HFF-Myc (cell line): ENCODE data around the gene RGS6.

Experiments
- DNase-seq: peaks from one replicate; pipeline ENCODE4 v3.0.0-alpha.2; 2011; ENCODE audit warnings: low read depth; ENCODE audit errors: extremely low read depth
- H3K4me3 ChIP-seq: replicated peaks from 2 replicates; pipeline ENCODE4 v1.5.1; 2011; ENCODE audit warnings: low read depth, mild to moderate bottlenecking, control low read depth, low read length
- CTCF ChIP-seq: IDR thresholded peaks from 2 replicates; pipeline ENCODE4 v1.5.1; 2012; ENCODE audit warnings: mild to moderate bottlenecking, low read depth, low read length, control low read depth; ENCODE audit errors: missing control alignments

Gene RGS6

GRCh38 chr14:72539661-72540315, 607.6 kb downstream of the RGS6 start:
- no peak for DNase-seq
- no peak for TF ChIP-seq CTCF
- no peak overlapping the region for H3K4me3 ChIP-seq

GRCh38 chr14:72540836-72541235, 608.6 kb downstream of the RGS6 start:
- H3K4me3 ChIP-seq: no peak overlapping the region
- no peak for TF ChIP-seq CTCF
- no peak for DNase-seq

- DNase-seq: no peak
- TF ChIP-seq CTCF: no peak
- H3K4me3 ChIP-seq: no peak overlapping the region
Measured at GRCh38 chr14:72541546-72541945, 609.3 kb downstream of the RGS6 start.

GRCh38 chr14:72543341-72543740, 611.1 kb downstream of the RGS6 start:
- H3K4me3 ChIP-seq: no peak overlapping the region
- TF ChIP-seq CTCF: no peak
- no peak for DNase-seq

- H3K4me3 ChIP-seq: no peak overlapping the region
- no peak for TF ChIP-seq CTCF
- no peak for DNase-seq
Measured at GRCh38 chr14:72544615-72545387, 612.6 kb downstream of the RGS6 start.

- H3K4me3 ChIP-seq: no peak overlapping the region
- DNase-seq: no peak
- no peak for TF ChIP-seq CTCF
Measured at GRCh38 chr14:72545411-72546311, 613.4 kb downstream of the RGS6 start.
